Loucy (cell line): ENCODE results near the gene RAB10.
A peak's percentile ranks its signal among the peaks of the same experiment; 100 is the strongest.

Experiments
- H2AFZ ChIP-seq: fragments of 200-600 bp; sonication (generic); 2 replicates; pipeline ENCODE4 v1.6.0; 2016; ENCODE audit warnings: antibody characterized with exemption, mild to moderate bottlenecking, low read length, moderate library complexity
- H3F3A ChIP-seq: fragments of 200-600 bp; 2 replicates; pipeline ENCODE4 v1.6.0; 2016; ENCODE audit warnings: antibody characterized with exemption, low read depth, mild to moderate bottlenecking
- H3K27me3 ChIP-seq: fragments of 200-600 bp; sonication (generic); 2 replicates; pipeline ENCODE4 v1.6.1; 2014; ENCODE audit warnings: low read length, mild to moderate bottlenecking; ENCODE audit not compliant: insufficient read depth, poor library complexity, severe bottlenecking
- H3K36me3 ChIP-seq: fragments of 200-600 bp; sonication (generic); 2 replicates; pipeline ENCODE4 v1.6.1; 2016; ENCODE audit warnings: low read length; ENCODE audit not compliant: insufficient read depth
- H3K4me1 ChIP-seq: fragments of 200-600 bp; sonication (generic); 2 replicates; pipeline ENCODE4 v1.5.1; 2014; ENCODE audit warnings: low read length, mild to moderate bottlenecking; ENCODE audit not compliant: insufficient read depth, poor library complexity, severe bottlenecking
- H3K4me2 ChIP-seq: fragments of 200-600 bp; sonication (generic); 2 replicates; pipeline ENCODE4 v1.6.0; 2014; ENCODE audit warnings: antibody characterized with exemption, low read length, low read depth, mild to moderate bottlenecking; ENCODE audit not compliant: poor library complexity, severe bottlenecking
- H3K4me3 ChIP-seq: fragments of 200-600 bp; sonication (generic); 2 replicates; pipeline ENCODE4 v1.5.1; 2014; ENCODE audit warnings: low read length, mild to moderate bottlenecking, mixed read lengths; ENCODE audit not compliant: poor library complexity, severe bottlenecking
- H3K79me2 ChIP-seq: fragments of 200-600 bp; sonication (generic); 2 replicates; pipeline ENCODE4 v1.6.1; 2014; ENCODE audit warnings: low read length; ENCODE audit not compliant: insufficient read depth
- H3K9ac ChIP-seq: fragments of 200-600 bp; sonication (generic); 2 replicates; pipeline ENCODE4 v1.6.0; 2014; ENCODE audit warnings: mild to moderate bottlenecking, low read depth, low read length, moderate library complexity; ENCODE audit not compliant: poor library complexity, severe bottlenecking
- H3K9me2 ChIP-seq: fragments of 200-600 bp; sonication (generic); replicated peaks from 2 replicates; pipeline ENCODE4 v1.6.1; 2016; ENCODE audit warnings: low read depth, low read length, mixed read lengths
- H3K9me3 ChIP-seq: fragments of 200-600 bp; sonication (generic); 2 replicates; pipeline ENCODE4 v1.6.1; 2014; ENCODE audit warnings: mild to moderate bottlenecking, antibody characterized with exemption, low read length, low read depth; ENCODE audit not compliant: insufficient read depth
- H4K20me1 ChIP-seq: fragments of 200-600 bp; sonication (generic); 2 replicates; pipeline ENCODE4 v1.6.0; 2014; ENCODE audit warnings: antibody characterized with exemption, low read length, mild to moderate bottlenecking; ENCODE audit not compliant: insufficient read depth, poor library complexity, severe bottlenecking
- EZH2phosphoT487 ChIP-seq: fragments of 200-600 bp; IDR thresholded peaks from 2 replicates; pipeline ENCODE4 v1.6.1; 2018; ENCODE audit warnings: antibody characterized with exemption, mild to moderate bottlenecking, moderate library complexity, borderline replicate concordance
- TF ChIP-seq, protein P1 (sequence below): fragments of 200-600 bp; sonication (generic); conservative IDR thresholded peaks from 2 replicates; pipeline ENCODE4 v1.5.1; 2014; ENCODE audit warnings: mild to moderate bottlenecking, antibody characterized with exemption, low read length

RAB10 gene

DNA sequence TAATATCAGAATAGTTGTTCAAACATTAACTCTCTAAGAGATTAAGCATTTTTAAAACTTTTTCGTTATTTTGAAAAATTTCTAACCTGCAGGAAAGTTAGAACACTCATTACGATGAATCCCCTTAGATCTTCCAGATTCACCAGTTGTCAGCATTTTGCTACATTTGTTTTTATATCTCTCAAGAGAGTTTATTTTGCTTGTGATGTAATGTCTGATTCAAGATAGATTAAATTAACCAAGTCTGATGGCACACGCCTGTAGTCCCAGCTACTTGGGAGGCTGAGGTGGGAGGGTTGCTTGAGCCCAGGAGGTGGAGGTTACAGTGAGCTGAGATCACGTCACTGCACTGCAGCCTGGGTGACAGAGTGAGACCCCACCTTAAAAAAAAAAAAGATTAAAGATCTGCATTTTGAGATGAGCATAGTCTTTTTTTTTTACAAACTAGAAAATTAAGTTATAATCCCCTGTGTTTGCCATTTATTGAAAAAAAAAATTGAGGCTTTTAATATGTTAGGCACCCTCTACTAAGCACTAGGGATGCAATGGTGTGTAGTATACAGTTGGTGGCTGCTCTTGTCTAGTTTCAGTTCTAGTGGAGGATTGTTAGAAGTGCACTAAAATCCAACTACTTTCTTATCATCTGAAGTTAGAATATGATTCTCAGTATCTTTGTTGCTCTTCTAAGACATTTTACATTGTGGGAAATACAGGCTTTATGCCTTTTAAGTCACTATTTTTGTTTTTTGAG, 20.9 kb downstream of the RAB10 start:
- Histone ChIP-seq H3K4me2 (no peak overlapping the region), H3K36me3 (no peaks in the 10 kb centered on the region), H4K20me1 (peaks cover 54% of the 10 kb centered on the region), H3K4me1 (peaks cover 8% of the 10 kb centered on the region), H3K9me2 (no peaks in the 10 kb centered on the region), H3K4me3 (no peak overlapping the region), H3K79me2 (peaks cover 100% of the 10 kb centered on the region), H3K9ac (no peak overlapping the region), H2AFZ (no peak overlapping the region), H3F3A (no peaks in the 10 kb centered on the region), H3K27me3 (no peaks in the 10 kb centered on the region), H3K9me3 (no peaks in the 10 kb centered on the region)
- no peak for TF ChIP-seq EZH2phosphoT487
- TF ChIP-seq, protein P1, sequence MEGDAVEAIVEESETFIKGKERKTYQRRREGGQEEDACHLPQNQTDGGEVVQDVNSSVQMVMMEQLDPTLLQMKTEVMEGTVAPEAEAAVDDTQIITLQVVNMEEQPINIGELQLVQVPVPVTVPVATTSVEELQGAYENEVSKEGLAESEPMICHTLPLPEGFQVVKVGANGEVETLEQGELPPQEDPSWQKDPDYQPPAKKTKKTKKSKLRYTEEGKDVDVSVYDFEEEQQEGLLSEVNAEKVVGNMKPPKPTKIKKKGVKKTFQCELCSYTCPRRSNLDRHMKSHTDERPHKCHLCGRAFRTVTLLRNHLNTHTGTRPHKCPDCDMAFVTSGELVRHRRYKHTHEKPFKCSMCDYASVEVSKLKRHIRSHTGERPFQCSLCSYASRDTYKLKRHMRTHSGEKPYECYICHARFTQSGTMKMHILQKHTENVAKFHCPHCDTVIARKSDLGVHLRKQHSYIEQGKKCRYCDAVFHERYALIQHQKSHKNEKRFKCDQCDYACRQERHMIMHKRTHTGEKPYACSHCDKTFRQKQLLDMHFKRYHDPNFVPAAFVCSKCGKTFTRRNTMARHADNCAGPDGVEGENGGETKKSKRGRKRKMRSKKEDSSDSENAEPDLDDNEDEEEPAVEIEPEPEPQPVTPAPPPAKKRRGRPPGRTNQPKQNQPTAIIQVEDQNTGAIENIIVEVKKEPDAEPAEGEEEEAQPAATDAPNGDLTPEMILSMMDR = 0 out of 2 replicates have a peak, but pooled peaks have one; percentile 7

DNA sequence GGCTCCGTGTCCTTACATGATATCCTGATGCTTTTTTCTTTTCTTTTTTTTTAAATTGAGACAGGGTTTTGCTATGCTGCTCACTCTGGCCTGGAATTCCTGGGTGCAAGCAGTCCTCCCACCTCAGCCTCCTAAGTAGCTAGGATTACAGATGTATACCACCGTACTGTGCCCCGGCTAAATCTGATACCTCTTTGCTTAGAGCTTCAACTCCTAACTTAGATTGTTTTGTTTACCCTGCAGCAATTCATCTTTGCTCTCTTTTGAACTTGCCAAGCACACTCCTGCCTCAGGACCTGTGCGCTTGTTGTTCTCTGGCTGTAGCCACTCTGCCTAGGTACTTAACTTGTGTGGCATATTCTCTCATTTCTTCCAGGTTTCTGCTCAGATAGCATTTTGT, 24.5 kb downstream of the RAB10 start:
- H3K79me2 ChIP-seq = peaks cover 96% of the 10 kb centered on the region
- no peak overlapping the region for H3K4me2 ChIP-seq
- no peaks in the 10 kb centered on the region for H3F3A ChIP-seq
- peaks cover 40% of the 10 kb centered on the region for H4K20me1 ChIP-seq
- peaks cover 3% of the 10 kb centered on the region for H3K4me1 ChIP-seq
- H3K9ac ChIP-seq = no peak overlapping the region
- no peak overlapping the region for H3K4me3 ChIP-seq
- H3K36me3 ChIP-seq = peaks cover 16% of the 10 kb centered on the region; the same call in 1 of the 2 replicates
- no peaks in the 10 kb centered on the region for H3K27me3 ChIP-seq
- H2AFZ ChIP-seq = no peak overlapping the region
- H3K9me3 ChIP-seq = no peaks in the 10 kb centered on the region
- TF ChIP-seq EZH2phosphoT487 = no peak
- TF ChIP-seq, protein P1 = no peak
- no peaks in the 10 kb centered on the region for H3K9me2 ChIP-seq

DNA sequence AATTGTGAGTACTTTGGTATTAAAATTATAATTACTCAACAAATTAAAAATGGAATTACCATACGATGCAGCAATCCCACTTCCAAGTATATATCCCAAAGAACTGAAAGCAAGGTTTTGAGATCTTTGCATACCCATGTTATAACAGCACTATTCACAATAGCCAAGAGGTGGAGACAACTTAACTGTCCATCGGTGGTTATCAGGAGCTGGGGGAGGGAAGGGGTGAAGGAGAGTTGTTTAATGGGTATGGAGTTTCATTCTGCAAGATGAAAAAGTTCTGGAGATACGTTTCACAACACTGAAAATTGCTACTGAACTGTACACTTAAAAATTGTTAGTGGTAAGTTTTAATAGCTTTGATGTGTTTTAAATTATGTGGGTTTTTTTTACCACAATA, 25.7 kb downstream of the RAB10 start:
- Histone ChIP-seq H3K36me3 (peaks cover 16% of the 10 kb centered on the region; the same call in 1 of the 2 replicates), H2AFZ (no peak overlapping the region), H3K9me2 (no peaks in the 10 kb centered on the region), H3K9me3 (no peaks in the 10 kb centered on the region), H3K4me2 (no peak overlapping the region), H3K4me1 (peaks cover under 1% of the 10 kb centered on the region), H3K79me2 (peaks cover 96% of the 10 kb centered on the region), H4K20me1 (peaks cover 42% of the 10 kb centered on the region), H3K9ac (no peak overlapping the region), H3F3A (no peaks in the 10 kb centered on the region), H3K4me3 (no peak overlapping the region), H3K27me3 (no peaks in the 10 kb centered on the region)
- TF ChIP-seq, protein P1 = peak; percentile 21; the same call in 1 of the 2 replicates
- no peak for TF ChIP-seq EZH2phosphoT487
